ENCODE data around the gene TMC5.

TMC5 gene

DNA sequence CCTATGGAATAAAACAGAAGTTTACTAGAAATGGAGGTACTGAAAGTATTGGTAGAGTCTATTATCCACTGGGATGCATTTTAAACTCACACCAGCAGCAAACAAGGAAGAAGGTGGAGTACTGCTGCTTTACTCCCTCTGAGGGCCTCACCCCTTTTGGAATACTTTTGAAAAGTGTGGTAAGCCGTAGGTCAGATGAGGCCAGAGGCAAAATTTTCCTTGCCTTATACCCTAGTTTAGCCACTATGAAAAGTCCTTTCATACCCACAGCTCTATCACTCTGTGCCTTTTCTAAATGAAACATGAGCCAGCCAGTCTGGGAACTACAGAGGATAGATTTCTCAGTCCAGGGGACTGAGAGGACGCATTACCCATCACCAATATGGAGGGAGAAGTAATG, 90.2 kb downstream of the TMC5 start:
- DNase-seq, result no peak

DNA sequence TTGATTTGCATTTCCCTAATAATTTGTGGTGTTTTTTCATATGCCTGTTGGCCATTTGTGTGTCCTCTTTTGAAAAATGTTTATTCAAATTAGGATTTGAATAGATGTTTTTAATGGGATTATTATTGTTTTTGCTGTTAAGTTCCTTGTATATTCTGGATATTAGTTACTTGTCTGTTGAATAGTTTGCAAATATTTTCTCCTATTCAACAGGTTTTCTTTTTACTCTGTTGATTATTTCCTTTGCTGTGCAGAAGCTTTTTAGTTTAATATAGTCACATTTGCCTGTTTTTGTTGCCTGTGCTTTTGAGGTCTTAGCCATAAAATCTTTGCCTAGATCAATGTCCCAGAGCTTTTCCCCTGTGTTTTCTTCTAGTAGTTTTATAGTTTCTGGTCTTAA, 94.6 kb downstream of the TMC5 start:
- no peak for DNase-seq

DNA sequence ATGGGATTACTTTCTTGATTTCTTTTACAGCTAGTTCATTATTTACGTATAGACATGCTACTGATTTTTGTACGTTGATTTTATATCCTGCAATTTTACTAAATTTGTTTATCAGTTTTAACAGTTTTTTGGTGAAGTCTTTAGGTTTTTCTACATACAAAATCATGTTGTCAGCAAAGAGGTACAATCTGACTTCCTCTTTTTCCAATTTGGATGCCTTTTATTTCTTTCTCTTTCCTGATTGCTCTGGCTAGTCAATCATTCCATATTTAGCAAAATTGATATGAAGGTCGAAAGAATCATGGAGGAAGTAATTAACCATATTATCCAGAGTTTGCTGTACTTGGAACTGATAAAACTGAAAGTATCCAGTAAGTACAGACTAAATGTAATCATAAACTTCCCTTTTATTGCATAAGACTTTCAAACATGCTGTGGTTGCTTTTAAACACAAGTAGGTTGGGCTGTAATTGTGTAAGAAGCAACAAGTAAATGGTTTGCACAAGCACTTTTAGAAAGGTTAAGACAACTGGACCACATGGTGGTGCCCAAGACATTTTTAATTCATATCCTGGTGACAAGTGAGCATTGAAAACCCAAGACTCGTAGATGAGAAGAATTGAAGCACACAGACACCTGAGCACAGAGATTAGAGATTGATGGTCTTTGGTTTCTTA, 95.8 kb downstream of the TMC5 start:
- no peak for DNase-seq

DNA sequence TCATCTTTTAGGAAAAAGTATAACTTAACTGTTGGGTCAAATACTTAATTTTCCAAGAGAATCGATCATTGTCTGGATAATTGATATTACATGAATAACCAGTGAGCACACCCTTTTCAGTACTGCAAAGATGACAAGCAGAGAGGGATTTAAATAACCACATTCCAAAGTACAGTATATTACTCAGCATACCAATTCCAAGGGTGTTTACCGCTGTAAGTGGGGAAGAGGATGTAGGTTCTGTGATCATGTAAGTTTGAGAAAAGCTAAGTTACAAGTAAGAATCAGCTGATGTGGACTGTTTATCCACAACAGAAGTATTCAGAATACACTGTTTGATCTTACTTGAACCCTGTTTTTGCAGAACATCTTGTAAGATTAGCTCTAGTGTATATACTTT, 98.1 kb downstream of the TMC5 start:
- no peak for DNase-seq

DNA sequence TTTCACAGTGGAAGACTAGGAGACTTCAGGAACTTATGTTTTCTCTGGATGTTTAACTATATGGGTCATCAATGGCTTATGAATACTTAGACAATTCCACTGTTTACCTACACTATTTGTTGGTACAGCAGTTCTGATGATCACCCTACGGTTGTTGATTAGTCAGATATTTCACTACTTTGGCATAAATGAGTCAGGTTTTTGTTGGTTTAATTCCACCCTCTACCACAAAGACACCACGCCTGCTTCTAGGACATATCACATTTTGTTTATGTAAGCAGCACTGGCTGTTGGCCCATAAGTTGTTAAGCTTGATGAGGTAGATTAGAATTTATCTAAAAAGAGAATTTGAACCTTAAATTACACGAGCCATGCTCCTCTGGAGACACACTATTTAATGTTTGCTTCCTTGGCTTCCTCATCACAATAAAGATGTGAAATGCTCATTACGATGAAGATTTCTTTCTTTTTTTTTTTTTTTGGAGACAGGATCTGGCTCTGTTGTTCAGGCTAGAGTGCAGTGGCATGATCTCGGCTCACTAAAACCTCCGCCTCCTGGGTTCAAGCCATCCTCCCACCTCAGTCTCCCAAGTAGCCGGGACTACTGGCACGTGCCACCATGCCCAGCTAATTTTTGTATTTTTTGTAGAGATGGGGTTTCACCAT, 99.9 kb downstream of the TMC5 start:
- DNase-seq, result no peak

DNA sequence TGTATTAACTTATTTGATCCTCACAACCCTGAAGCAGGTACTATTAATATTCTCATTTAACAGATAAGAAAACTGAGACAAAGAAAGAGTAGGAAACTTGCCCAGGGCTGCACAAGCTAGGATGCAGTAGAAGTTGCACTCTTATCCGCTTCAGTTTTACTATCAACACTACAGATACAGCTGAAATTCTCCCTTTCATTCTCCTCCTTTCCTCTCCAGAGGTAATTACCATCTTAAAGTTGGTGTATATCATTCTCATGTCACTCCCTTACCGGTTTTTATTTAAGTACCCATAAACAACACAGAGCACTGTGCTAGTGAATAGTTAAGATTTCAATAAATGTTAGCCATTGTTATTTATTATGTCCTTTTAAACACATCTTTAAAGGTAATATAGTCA, 100.7 kb downstream of the TMC5 start:
- DNase-seq, result no peak

DNA sequence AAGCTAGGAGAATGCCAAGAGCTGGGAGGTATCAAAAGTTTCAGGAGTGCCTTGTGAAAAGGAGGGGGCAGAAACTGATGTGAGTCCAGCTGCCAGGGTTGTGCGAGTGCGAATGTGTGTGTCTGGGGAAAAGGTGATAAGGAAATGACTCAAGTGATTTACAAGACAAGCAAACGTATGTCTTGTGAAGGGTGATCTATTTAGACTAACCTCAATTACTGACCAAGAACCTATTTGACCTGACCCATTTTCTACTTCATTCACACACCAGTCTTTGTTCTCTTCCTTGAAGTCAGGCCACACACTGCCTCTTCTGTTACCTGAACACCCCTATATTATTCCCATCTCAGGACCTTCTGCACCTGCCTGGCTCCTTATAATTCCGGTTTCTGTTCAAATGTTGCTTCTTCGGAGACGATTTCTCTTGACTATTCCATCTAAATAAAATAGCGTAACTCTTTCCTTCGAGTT, 103.2 kb downstream of the TMC5 start:
- peak in 1 of 3 experiments; percentile 45 for DNase-seq

DNA sequence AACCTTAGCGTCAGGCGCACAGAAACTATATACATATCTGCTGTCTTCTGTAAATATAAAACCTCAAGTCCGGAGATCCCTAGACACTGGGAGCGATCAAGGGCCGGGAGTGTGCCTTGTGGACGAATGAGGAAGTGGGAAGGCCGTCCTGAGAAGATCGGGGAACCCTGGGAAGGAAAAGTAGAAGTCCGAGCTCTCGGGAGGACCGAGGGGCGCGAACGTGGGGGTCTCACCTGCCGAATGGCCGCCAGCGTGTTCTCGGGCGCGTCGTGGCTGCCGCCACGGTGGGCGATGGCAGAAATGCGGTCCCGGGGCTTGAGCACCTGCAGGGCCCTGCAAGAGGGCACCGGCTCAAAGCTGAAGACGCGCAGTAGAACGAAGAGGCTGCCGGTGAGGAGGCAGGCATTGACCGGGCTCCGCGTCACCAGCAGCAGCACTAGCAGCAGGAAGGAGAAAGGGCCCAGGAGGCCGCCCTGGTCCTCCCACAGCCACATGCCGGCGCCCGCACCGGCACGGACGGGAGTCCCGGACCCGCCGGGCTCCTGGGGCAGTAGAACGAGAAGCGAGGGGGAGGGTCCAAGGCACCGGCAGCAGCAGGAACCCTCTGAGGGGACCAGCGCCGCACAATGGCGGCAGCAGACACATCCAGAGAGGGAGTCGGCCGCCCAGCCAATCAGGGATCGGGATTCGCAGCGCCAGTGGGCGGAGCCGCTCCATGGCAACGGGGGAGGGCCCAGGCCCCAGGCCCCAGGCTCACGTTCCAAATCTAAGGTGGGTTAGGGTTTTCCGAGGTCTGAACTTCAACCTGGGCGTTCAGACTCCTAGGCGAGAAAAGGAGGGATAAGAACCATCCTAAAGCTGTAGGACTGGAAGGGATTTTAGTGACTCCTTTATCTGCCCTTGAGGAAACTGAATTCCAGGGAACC, 104.1 kb downstream of the TMC5 start, which contains the start of gene GDE1:
Gene GDE1 (minus strand): TSS at position 628 of the 926 bp plus-strand sequence. CDS start 134 bp downstream, at position 494.
- DNase-seq, result peak; percentile 84 to 96 (median 93)

DNA sequence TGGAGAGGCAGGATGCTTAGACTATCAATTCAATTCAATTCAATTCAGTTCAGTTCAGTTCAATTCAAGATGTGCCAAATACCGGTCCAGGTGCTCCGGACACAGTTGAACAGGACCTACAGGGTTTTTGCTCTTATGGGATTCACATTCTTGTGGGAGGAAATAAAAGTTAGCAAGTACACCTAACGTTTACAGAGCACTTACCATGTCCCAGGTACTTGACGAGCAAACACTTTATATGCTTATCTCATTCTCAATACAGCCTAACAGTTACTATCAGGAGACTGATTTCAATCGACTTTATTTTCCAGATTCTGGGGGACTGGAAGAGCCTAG, 104.7 kb downstream of the TMC5 start:
- DNase-seq, result peak in 1 of 3 experiments; percentile 33

DNA sequence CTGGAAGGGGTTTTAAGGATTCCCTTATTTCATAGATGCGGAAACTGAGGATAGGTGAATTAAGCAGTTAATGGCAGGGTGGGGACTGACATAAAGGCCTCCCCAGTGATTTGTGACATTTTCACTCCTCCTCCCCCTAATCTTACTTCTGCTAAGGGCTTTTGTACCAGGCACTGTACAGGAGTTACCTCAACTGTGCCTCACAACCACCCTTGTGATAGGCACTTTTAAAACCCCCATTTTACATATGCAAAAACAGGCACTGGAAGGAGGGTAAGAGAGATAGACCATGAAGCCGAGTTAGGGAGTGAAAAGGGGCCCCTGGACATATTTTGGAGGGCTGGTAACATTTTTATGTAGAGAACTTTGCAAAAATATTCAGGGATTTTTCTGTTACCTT, 105.1 kb downstream of the TMC5 start:
- DNase-seq, result no peak

DNA sequence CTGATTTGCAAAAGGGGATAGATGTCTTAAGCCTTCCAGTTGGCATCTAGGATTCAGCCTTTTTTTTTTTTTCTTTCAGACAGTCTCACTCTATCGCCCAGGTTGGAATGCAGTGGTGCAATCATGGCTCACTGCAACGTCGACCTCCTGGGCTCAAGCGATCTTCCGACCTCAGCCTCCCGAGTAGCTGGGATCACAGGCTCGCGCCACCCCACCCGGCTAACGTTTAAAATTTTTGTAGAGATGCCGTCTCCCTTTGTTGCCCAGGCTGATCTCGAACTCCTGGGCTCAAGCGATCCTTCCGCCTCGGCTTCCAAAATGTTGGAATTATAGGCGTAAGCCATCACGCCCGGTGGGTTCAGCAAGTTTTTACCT, 105.5 kb downstream of the TMC5 start:
- DNase-seq, result no peak

DNA sequence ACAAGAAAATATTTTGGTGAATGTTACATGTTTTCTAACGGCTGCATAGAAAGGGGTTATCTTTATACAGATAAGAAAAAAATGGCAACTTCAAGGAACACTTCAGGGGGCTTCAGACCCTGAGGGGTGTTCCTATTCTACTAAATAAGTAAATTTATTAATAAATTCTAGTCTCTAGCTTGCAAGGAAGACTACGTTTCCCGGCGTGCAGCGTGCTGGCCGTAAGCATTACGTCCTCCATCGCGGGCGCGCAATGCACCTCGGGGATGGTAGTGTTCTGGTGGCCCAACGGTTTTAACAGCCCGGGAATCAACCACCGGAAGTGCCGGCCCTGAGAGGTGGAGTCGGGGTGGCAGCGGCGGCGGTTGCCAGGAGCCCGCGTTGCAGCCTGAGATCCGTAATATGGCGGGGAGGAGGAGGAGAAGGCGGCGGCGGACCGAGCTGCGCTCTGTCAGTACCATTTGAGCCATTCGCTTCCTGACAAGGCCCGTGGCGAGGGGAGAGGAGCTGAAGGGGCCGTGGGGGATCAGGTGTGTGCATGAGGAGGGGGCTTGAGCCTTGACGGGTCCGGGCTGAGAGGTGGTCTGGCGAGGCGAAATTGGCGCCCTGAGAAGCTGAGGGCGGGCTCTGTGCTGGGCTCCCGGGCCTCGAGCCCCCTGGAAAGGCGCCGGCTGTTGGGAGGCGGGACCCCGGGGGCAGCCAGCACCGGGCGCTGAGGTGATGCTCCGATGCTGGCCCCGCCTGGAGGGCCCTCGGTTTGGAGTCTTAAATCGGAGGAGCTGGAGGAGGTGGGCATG, 106.1 kb downstream of the TMC5 start, which contains the start of gene CCP110:
Gene CCP110 (plus strand): TSS at position 384 of the 797 bp plus-strand sequence. CDS start 3,940 bp downstream, outside the sequence.
- DNase-seq, result peak; percentile 88 to 97 (median 92)

DNA sequence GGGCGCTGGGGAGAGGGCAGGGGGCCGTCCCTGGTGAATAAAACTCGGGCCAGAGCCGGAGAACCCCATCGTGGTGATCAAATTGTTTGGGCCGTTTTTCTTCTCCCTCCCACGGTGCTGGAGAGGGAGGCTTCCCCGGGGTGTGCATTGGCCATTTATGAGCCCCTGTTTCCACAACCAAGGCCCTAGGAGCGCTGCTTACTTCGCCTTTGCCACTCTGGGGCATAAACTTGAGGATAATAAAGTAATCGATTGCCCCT, 106.6 kb downstream of the TMC5 start:
- DNase-seq, result peak in 2 of 3 experiments; percentile 60

DNA sequence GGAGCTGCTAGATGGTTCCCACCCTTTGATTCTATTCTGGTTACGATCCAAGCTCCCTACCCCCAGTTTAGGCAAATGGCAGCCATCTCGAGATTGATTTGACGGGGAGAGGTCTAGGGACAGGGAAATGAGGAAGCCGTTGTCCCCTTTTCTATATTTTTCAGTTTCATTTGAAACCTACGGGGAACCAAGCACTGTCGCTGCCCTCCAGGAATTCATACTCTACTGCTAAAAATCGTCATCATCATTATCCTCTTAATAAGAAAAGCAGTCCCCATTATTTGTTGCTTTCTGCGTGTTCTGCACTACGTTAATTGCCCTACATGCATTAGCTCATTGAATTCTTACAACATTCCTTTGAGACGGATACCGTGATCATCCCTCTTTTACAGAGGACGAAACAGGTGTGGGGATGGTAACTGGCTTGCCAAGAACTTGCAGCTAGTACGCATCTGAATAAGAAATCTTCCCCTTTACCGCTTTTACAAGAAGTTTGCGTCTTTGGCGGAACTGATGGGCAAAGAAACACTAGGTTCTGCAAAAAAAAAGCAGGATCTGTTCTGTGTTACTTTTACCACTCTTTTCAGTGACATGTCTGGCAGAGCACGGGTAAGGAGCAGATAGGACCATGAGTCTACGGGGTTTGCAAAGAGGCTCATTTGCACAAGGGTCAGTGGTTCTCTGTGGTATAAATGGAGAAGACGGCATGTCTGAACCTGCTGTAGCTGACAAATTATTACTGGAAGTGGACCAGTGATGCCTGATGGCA, 107.1 kb downstream of the TMC5 start:
- peak; percentile 22 to 70 (median 62) for DNase-seq

DNA sequence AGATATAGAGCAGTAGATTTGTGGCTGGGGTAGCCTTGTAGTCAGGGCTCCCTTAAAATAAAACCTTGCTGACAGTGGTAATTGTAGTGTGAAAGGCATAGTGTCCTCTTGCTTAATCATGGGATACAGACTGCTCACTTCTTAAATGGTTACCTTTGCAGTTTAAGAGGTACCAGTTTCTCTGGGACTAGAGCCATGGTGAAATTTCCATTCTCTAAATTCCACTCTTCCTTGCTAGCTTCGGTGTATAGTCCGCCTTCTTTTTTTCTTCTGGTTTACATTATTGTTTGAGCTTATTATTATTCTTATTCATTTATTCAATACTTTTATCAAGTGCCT, 107.7 kb downstream of the TMC5 start:
- no peak for DNase-seq

DNA sequence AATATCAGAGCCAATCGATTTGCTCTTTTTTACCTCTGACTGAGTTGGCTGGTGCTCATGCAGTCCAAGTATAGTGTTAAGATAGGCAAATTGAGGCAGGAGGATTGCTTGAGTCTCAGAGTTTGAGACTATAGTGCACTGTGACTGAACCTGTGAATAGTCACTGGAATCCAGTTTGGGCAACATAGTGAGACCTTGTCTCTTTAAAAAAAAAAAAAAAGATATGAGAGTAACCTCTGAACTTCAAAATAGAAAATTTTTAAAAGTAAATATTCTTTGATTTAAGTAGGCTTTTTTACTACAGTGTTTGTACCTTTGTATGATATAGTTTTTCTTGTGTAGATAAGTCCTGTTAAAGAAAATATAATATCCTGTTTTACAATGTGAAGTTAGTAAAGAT, 109.5 kb downstream of the TMC5 start:
- DNase-seq, result no peak

DNA sequence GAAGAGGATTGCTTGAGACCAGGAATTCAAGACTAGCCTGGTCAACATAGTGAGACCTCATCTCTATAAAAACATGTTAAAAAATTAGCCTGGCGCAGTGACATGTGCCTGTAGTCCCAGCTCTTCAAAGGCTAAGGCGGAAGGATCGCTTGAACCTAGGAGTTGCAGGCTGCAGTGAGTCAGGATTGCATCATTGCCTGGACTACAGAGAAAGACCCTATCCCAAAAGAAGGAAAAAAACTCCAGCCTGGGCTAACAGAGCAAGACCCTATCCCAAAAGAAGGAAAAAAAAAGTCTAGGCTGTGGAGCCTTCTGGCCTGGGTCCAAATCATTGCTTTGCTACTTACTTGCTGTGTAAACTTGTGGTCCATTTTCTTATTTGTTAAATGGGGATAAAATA, 111.0 kb downstream of the TMC5 start:
- no peak for DNase-seq

DNA sequence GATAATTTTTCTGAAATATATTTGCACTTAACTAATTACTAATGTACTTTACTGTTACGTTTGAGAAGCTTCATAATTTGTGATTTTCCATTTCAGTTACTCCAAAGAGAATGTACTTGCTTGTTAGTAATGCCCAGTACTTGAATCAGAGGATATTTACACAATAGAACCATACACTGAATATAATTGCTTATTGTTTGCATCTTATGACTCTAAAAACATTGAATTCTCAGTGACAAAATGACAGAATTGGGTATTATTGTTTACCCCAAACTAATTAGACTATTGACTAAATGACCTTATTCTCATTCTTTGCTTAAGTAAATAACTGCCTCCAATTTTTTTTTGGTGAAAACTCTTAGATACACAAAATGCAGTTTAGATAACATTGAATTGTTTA, 114.9 kb downstream of the TMC5 start:
- peak in 1 of 3 experiments; percentile 30 for DNase-seq

DNA sequence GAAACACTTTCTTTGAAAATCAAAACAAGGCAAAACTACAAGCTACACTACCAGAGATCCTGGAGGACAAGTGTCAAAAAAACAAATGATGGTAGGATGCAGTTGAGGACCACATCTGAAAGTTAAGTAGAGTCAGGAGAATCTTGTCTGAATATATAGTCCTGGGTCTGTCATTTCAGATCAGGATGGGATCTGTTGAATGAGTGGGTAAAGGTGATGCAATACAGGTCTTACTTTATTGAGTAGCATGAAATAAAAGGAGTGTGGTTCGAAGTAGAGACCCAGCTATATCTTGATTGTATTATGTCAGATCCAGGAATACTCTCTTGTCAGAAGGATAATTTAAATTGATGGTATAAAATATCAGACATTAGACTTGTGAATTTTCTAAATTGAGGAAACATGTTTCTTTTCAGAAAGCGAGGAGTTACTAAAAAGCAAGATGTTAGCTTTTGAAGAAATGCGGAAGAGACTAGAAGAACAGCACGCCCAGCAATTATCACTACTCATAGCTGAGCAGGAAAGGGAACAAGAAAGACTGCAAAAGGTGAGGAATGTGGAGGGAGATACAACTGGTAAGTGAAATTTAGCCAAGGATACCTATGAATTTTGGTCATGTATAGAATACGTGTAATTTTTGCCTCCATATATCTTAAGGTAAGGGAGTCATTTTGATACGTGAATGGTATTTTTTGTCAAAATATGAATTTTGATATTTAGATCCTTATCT, 122.7 kb downstream of the TMC5 start:
- DNase-seq, result no peak

DNA sequence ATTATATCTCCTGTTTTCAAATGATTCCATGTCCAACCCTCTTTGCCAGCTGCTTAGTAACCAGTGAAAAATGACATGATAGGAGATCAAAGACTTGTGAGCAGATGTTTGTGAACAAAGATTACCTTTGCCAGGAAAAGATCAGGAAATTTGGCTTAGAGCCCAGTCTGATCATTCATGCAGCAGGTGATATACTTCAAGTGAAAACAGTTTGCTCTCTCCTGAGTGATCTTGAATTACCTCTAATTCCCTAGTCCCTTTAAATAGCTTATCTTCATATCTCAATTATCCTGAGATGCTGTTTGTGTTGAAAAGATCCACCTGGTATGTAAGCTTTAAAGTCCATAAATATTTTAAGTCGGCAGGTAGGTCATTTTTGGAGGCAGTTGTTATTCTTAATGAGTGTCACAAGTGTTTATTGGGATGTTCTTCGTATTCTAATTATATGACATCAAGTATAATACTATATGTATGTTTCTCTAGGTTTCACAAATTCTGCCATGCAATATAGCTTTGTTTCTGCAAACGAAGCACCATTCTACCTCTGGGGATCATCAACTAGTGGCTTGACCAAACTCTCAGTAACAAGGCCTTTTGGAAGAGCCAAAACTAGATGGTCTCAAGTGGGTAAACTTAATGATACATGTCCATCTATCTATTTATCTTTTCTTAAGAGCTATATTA, 124.6 kb downstream of the TMC5 start:
- peak; percentile 74 to 98 (median 81) for DNase-seq
